Suppressor macrophage treated with lipopolysaccharide for 4 hours (primary cell): ENCODE data around the gene BCAP29.

Source experiments
- DNase-seq: peaks from one replicate; pipeline ENCODE4 v3.0.0-alpha.2; 2020

BCAP29 gene

GRCh38 chr7:107584716-107585115 is 4.7 kb downstream of the BCAP29 start:
- no peak for DNase-seq

- no peak for DNase-seq
Observed at GRCh38 chr7:107588529-107589130, 8.6 kb downstream of the BCAP29 start.

- no peak for DNase-seq
Observed at GRCh38 chr7:107591421-107591820, 11.4 kb downstream of the BCAP29 start.

GRCh38 chr7:107592361-107593024 is 12.4 kb downstream of the BCAP29 start:
- DNase-seq, result no peak

GRCh38 chr7:107593025-107593410 is 13.0 kb downstream of the BCAP29 start:
- no peak for DNase-seq

GRCh38 chr7:107594961-107595737 is 15.1 kb downstream of the BCAP29 start:
- no peak for DNase-seq

GRCh38 chr7:107596881-107597581 is 17.0 kb downstream of the BCAP29 start:
- no peak for DNase-seq

- no peak for DNase-seq
Observed at GRCh38 chr7:107597582-107597916, 17.5 kb downstream of the BCAP29 start.

GRCh38 chr7:107597953-107598352 is 17.9 kb downstream of the BCAP29 start:
- DNase-seq, result no peak

GRCh38 chr7:107599262-107599661 is 19.2 kb downstream of the BCAP29 start:
- no peak for DNase-seq

GRCh38 chr7:107600816-107601215 is 20.8 kb downstream of the BCAP29 start:
- no peak for DNase-seq

- no peak for DNase-seq
Observed at GRCh38 chr7:107605218-107605815, 25.3 kb downstream of the BCAP29 start.

- no peak for DNase-seq
Observed at GRCh38 chr7:107606303-107606702, 26.3 kb downstream of the BCAP29 start.

GRCh38 chr7:107609811-107610261 is 29.8 kb downstream of the BCAP29 start:
- DNase-seq, result no peak

- no peak for DNase-seq
Observed at GRCh38 chr7:107610323-107610722, 30.3 kb downstream of the BCAP29 start.

- DNase-seq, result no peak
Observed at GRCh38 chr7:107613439-107613838, 33.4 kb downstream of the BCAP29 start.

GRCh38 chr7:107613948-107614347 is 33.9 kb downstream of the BCAP29 start:
- no peak for DNase-seq

- DNase-seq, result no peak
Observed at GRCh38 chr7:107614425-107614824, 34.4 kb downstream of the BCAP29 start.

GRCh38 chr7:107615910-107616680 is 36.0 kb downstream of the BCAP29 start:
- no peak for DNase-seq

- peak; percentile 64 for DNase-seq
Observed at GRCh38 chr7:107622429-107622828, 42.4 kb downstream of the BCAP29 start.

GRCh38 chr7:107622894-107623293 is 42.8 kb downstream of the BCAP29 start:
- DNase-seq, result no peak

- no peak for DNase-seq
Observed at GRCh38 chr7:107627002-107627401, 47.0 kb downstream of the BCAP29 start.
